Activated naive CD8-positive, alpha-beta T cell treated with anti-CD3 and anti-CD28 coated beads, Interleukin-2, amount 50 U/mL, for 24 hours (primary cell): ENCODE results near the gene MTF2.

Experiments used
- ATAC-seq: fragments of 150-1000 bp; cut with Tn5 transposase; one replicate; pipeline ENCODE4 v1.10.0; 2021
- DNase-seq: peaks from one replicate; pipeline ENCODE4 v3.0.0; 2021
- H3K27ac Mint-ChIP-seq: one replicate; pipeline ENCODE4 v1.8.0; 2021; ENCODE audit warnings: mild to moderate bottlenecking, mixed read lengths
- H3K27me3 Mint-ChIP-seq: one replicate; pipeline ENCODE4 v1.8.0; 2021; ENCODE audit warnings: mixed read lengths
- H3K36me3 Mint-ChIP-seq: one replicate; pipeline ENCODE4 v1.8.0; 2021; ENCODE audit warnings: low read depth, mixed read lengths
- H3K4me1 Mint-ChIP-seq: one replicate; pipeline ENCODE4 v1.8.0; 2021; ENCODE audit warnings: mixed read lengths
- H3K4me3 Mint-ChIP-seq: one replicate; pipeline ENCODE4 v1.8.0; 2021; ENCODE audit warnings: mild to moderate bottlenecking, moderate library complexity, mixed read lengths
- H3K9me3 Mint-ChIP-seq: one replicate; pipeline ENCODE4 v1.8.0; 2021; ENCODE audit warnings: mixed read lengths

MTF2 gene

GRCh38 chr1:93061895-93062792 is 16.9 kb upstream of the MTF2 start:
- peak; percentile 24 for DNase-seq
- Mint-ChIP-seq H3K27ac (no peak overlapping the region), H3K27me3 (peaks cover 10% of the 10 kb centered on the region)

GRCh38 chr1:93076268-93076667 is 2.8 kb upstream of the MTF2 start:
- no peak overlapping the region for H3K27ac Mint-ChIP-seq
- DNase-seq (no peak), ATAC-seq (no peak)
- H3K4me3 Mint-ChIP-seq: no peak overlapping the region
- no peaks in the 10 kb centered on the region for H3K27me3 Mint-ChIP-seq
- H3K9me3 Mint-ChIP-seq: no peaks in the 10 kb centered on the region
- H3K36me3 Mint-ChIP-seq: no peaks in the 10 kb centered on the region
- peaks cover 26% of the 10 kb centered on the region for H3K4me1 Mint-ChIP-seq

More at GRCh38 chr1:93061895-93062792, 16.9 kb upstream of the MTF2 start:
- H3K9me3 Mint-ChIP-seq: no peaks in the 10 kb centered on the region
- peak; percentile 77 for ATAC-seq
- H3K36me3 Mint-ChIP-seq: no peaks in the 10 kb centered on the region
- no peak overlapping the region for H3K4me3 Mint-ChIP-seq
- no peaks in the 10 kb centered on the region for H3K4me1 Mint-ChIP-seq

- Mint-ChIP-seq H3K9me3 (no peaks in the 10 kb centered on the region), H3K27me3 (no peaks in the 10 kb centered on the region), H3K27ac (peak overlapping the region; percentile 93), H3K36me3 (peaks cover 7% of the 10 kb centered on the region), H3K4me1 (peaks cover 37% of the 10 kb centered on the region), H3K4me3 (peak overlapping the region; percentile 97)
- ATAC-seq: no peak
- DNase-seq: no peak
These were observed 880 bp upstream of the MTF2 start for GRCh38 chr1:93078203-93078602.

- H3K27me3 Mint-ChIP-seq: no peaks in the 10 kb centered on the region
- peak overlapping the region; percentile 97 for H3K4me3 Mint-ChIP-seq
- DNase-seq: no peak
- H3K9me3 Mint-ChIP-seq: no peaks in the 10 kb centered on the region
- H3K27ac Mint-ChIP-seq: peak overlapping the region; percentile 93
- H3K4me1 Mint-ChIP-seq: peaks cover 41% of the 10 kb centered on the region
- H3K36me3 Mint-ChIP-seq: peaks cover 11% of the 10 kb centered on the region
- ATAC-seq: no peak
These were observed 471 bp upstream of the MTF2 start for GRCh38 chr1:93078638-93078985.

GRCh38 chr1:93079685-93080141 is 630 bp downstream of the MTF2 start:
- no peaks in the 10 kb centered on the region for H3K9me3 Mint-ChIP-seq
- peak overlapping the region; percentile 97 for H3K4me3 Mint-ChIP-seq
- peaks cover 51% of the 10 kb centered on the region for H3K4me1 Mint-ChIP-seq
- H3K36me3 Mint-ChIP-seq: peaks cover 22% of the 10 kb centered on the region
- H3K27ac Mint-ChIP-seq: peak overlapping the region; percentile 93
- H3K27me3 Mint-ChIP-seq: no peaks in the 10 kb centered on the region
- ATAC-seq (no peak), DNase-seq (peak; percentile 49)

GRCh38 chr1:93080179-93080823 is 1.2 kb downstream of the MTF2 start:
- DNase-seq (no peak), ATAC-seq (peak; percentile 63)
- Mint-ChIP-seq H3K4me3 (peak overlapping the region; percentile 97), H3K36me3 (peaks cover 27% of the 10 kb centered on the region), H3K27me3 (no peaks in the 10 kb centered on the region), H3K9me3 (no peaks in the 10 kb centered on the region), H3K4me1 (peaks cover 52% of the 10 kb centered on the region), H3K27ac (peak overlapping the region; percentile 93)

GRCh38 chr1:93081716-93082115 is 2.6 kb downstream of the MTF2 start:
- Mint-ChIP-seq H3K4me3 (peak overlapping the region; percentile 97), H3K27ac (no peak overlapping the region), H3K9me3 (no peaks in the 10 kb centered on the region), H3K4me1 (peaks cover 60% of the 10 kb centered on the region), H3K36me3 (peaks cover 38% of the 10 kb centered on the region), H3K27me3 (no peaks in the 10 kb centered on the region)
- ATAC-seq (no peak), DNase-seq (no peak)

GRCh38 chr1:93082313-93082712 is 3.2 kb downstream of the MTF2 start:
- peak overlapping the region; percentile 97 for H3K4me3 Mint-ChIP-seq

GRCh38 chr1:93083979-93084378 is 4.9 kb downstream of the MTF2 start:
- H3K4me1 Mint-ChIP-seq: peaks cover 64% of the 10 kb centered on the region
- peaks cover 50% of the 10 kb centered on the region for H3K36me3 Mint-ChIP-seq
- DNase-seq (no peak), ATAC-seq (no peak)
- H3K9me3 Mint-ChIP-seq: no peaks in the 10 kb centered on the region
- no peaks in the 10 kb centered on the region for H3K27me3 Mint-ChIP-seq
- no peak overlapping the region for H3K27ac Mint-ChIP-seq
- H3K4me3 Mint-ChIP-seq: no peak overlapping the region

More at GRCh38 chr1:93082313-93082712, 3.2 kb downstream of the MTF2 start:
- Mint-ChIP-seq H3K9me3 (no peaks in the 10 kb centered on the region), H3K36me3 (peaks cover 42% of the 10 kb centered on the region), H3K27ac (no peak overlapping the region), H3K4me1 (peaks cover 64% of the 10 kb centered on the region), H3K27me3 (no peaks in the 10 kb centered on the region)
- DNase-seq: no peak
- ATAC-seq: no peak

- peaks cover 62% of the 10 kb centered on the region for H3K4me1 Mint-ChIP-seq
- H3K36me3 Mint-ChIP-seq: peaks cover 67% of the 10 kb centered on the region
- H3K4me3 Mint-ChIP-seq: no peak overlapping the region
- H3K27me3 Mint-ChIP-seq: no peaks in the 10 kb centered on the region
- ATAC-seq (no peak), DNase-seq (no peak)
- no peaks in the 10 kb centered on the region for H3K9me3 Mint-ChIP-seq
- peak overlapping the region; percentile 12 for H3K27ac Mint-ChIP-seq
These were observed 8.4 kb downstream of the MTF2 start for GRCh38 chr1:93087532-93087931.

- ATAC-seq: no peak
- Mint-ChIP-seq H3K9me3 (no peaks in the 10 kb centered on the region), H3K36me3 (peaks cover 25% of the 10 kb centered on the region), H3K27ac (no peak overlapping the region), H3K4me1 (peaks cover 60% of the 10 kb centered on the region), H3K4me3 (no peak overlapping the region), H3K27me3 (no peaks in the 10 kb centered on the region)
- DNase-seq: no peak
These were observed 14.4 kb downstream of the MTF2 start for GRCh38 chr1:93093332-93094006.

- H3K9me3 Mint-ChIP-seq: no peaks in the 10 kb centered on the region
- no peak overlapping the region for H3K4me3 Mint-ChIP-seq
- no peaks in the 10 kb centered on the region for H3K27me3 Mint-ChIP-seq
- H3K36me3 Mint-ChIP-seq: peaks cover 17% of the 10 kb centered on the region
- ATAC-seq (no peak), DNase-seq (no peak)
- no peak overlapping the region for H3K27ac Mint-ChIP-seq
- peaks cover 67% of the 10 kb centered on the region for H3K4me1 Mint-ChIP-seq
These were observed 16.9 kb downstream of the MTF2 start for GRCh38 chr1:93095804-93096585.

GRCh38 chr1:93102142-93102541 is 23.1 kb downstream of the MTF2 start:
- peaks cover 44% of the 10 kb centered on the region for H3K36me3 Mint-ChIP-seq
- no peak for DNase-seq
- H3K4me3 Mint-ChIP-seq: no peak overlapping the region

GRCh38 chr1:93106226-93106625 is 27.1 kb downstream of the MTF2 start:
- H3K4me1 Mint-ChIP-seq: peaks cover 30% of the 10 kb centered on the region
- DNase-seq (no peak), ATAC-seq (no peak)
- peaks cover 68% of the 10 kb centered on the region for H3K36me3 Mint-ChIP-seq
- H3K27ac Mint-ChIP-seq: no peak overlapping the region
- no peaks in the 10 kb centered on the region for H3K27me3 Mint-ChIP-seq
- peaks cover 21% of the 10 kb centered on the region for H3K9me3 Mint-ChIP-seq
- H3K4me3 Mint-ChIP-seq: no peak overlapping the region

More at GRCh38 chr1:93102142-93102541, 23.1 kb downstream of the MTF2 start:
- ATAC-seq: no peak
- H3K27ac Mint-ChIP-seq: no peak overlapping the region
- no peaks in the 10 kb centered on the region for H3K27me3 Mint-ChIP-seq
- H3K4me1 Mint-ChIP-seq: peaks cover 38% of the 10 kb centered on the region
- H3K9me3 Mint-ChIP-seq: peaks cover 10% of the 10 kb centered on the region
